GM21529 (cell line): ENCODE data around the gene PKIB.

ENCODE experiments used
- ATAC-seq: cut with Tn5 transposase; IDR thresholded peaks from one replicate; pipeline ENCODE4 v1.9.1; 2021; ENCODE audit not compliant: unreplicated experiment

The PKIB gene

GRCh38 chr6:122665929-122666328 lies 55.7 kb downstream of the PKIB start:
- no peak for ATAC-seq

- no peak for ATAC-seq
Observed at GRCh38 chr6:122666418-122666817, 56.2 kb downstream of the PKIB start.

- no peak for ATAC-seq
Observed at GRCh38 chr6:122669418-122669817, 59.2 kb downstream of the PKIB start.

- ATAC-seq, result no peak
Observed at GRCh38 chr6:122669868-122670267, 59.7 kb downstream of the PKIB start.

GRCh38 chr6:122671251-122671650 lies 61.0 kb downstream of the PKIB start:
- ATAC-seq, result no peak

- ATAC-seq, result no peak
Observed at GRCh38 chr6:122673343-122673961, 63.2 kb downstream of the PKIB start.

GRCh38 chr6:122676146-122676545 lies 65.9 kb downstream of the PKIB start:
- ATAC-seq, result no peak

GRCh38 chr6:122676688-122677087 lies 66.5 kb downstream of the PKIB start:
- ATAC-seq, result no peak

- ATAC-seq, result no peak
Observed at GRCh38 chr6:122677406-122677805, 67.2 kb downstream of the PKIB start.

GRCh38 chr6:122678841-122679240 lies 68.6 kb downstream of the PKIB start:
- no peak for ATAC-seq

- ATAC-seq, result no peak
Observed at GRCh38 chr6:122681705-122682104, 71.5 kb downstream of the PKIB start.

GRCh38 chr6:122683989-122684651 lies 73.9 kb downstream of the PKIB start:
- no peak for ATAC-seq

GRCh38 chr6:122692175-122692598 lies 82.0 kb downstream of the PKIB start:
- no peak for ATAC-seq

GRCh38 chr6:122692807-122693580 lies 82.8 kb downstream of the PKIB start:
- no peak for ATAC-seq

GRCh38 chr6:122694075-122694474 lies 83.9 kb downstream of the PKIB start:
- no peak for ATAC-seq

- no peak for ATAC-seq
Observed at GRCh38 chr6:122694602-122695001, 84.4 kb downstream of the PKIB start.

GRCh38 chr6:122695188-122695587 lies 85.0 kb downstream of the PKIB start:
- ATAC-seq, result no peak

GRCh38 chr6:122696079-122696478 lies 85.9 kb downstream of the PKIB start:
- ATAC-seq, result no peak

GRCh38 chr6:122696853-122697252 lies 86.6 kb downstream of the PKIB start:
- no peak for ATAC-seq

- no peak for ATAC-seq
Observed at GRCh38 chr6:122697458-122697857, 87.3 kb downstream of the PKIB start.

GRCh38 chr6:122701666-122702065 lies 91.5 kb downstream of the PKIB start:
- no peak for ATAC-seq

GRCh38 chr6:122702841-122703240 lies 92.6 kb downstream of the PKIB start:
- ATAC-seq, result no peak
